Hematopoietic multipotent progenitor cell treated with erythropoietin and hydrocortisone succinate and interleukin-3 and kit ligand, for 17 days (in vitro differentiated cells): ENCODE results near the gene FER.
A peak's percentile ranks its signal among the peaks of the same experiment; 100 is the strongest.

Experiments
- DNase-seq: peaks from one replicate; pipeline ENCODE4 v3.0.0-alpha.2; 2015; ENCODE audit warnings: low spot score

Gene FER

GRCh38 chr5:109180668-109181067 is 433.0 kb downstream of the FER start:
- no peak for DNase-seq

- no peak for DNase-seq
These were observed 439.1 kb downstream of the FER start for GRCh38 chr5:109186759-109187158.

GRCh38 chr5:109191153-109191558 is 443.5 kb downstream of the FER start:
- peak; percentile 52 for DNase-seq

DNA sequence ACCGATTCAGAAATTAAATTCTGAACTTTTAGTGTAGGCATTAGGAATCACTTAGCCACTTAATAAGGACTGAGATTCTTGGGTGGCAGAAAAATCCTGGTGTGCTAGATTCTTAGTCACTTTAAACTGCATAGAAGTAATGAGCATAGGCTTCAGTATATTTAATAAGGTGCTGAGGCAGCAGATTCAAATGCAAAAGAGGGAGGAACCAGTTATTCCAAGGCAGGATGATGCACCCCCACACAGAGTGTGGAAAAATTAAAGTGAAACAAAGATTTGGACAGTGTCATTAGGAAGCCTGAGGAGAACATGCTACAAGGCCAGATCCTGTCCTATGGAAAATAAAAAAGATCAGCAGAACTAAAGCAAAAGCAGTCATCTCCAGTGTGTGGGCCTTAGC is 444.3 kb downstream of the FER start:
- DNase-seq = no peak

DNA sequence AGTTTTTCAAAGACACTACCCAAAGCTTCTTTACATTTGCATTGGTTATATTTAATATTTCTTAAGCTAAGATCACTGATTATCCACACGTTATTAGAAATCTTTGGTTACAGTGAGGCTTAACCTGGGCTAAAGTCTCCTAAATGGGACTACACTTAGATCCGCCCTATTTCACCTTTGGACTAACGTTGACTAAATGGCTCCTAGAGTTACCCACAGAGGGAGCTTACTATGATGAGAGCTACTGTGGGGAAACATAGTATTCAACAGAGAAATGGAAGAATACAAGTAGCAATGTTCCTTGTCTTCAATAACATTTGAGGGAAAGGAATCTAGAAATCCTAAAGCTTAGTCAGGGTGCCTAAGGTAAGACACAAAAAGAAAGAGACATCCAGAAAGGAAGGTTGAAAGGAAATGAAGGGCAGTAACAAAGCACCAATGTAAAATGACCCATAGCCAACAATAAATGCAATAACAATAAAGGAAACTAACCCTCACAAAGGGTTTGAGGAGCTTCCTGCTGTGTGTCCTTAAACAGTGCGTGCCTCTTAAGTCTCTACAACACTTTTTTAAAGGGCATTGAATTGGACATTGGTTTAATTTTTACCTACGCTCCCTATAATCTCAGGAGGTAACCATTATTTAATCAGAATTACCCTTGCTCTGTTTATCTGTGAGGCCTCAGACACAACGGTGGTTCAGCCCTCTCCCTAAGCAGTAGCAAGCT is 445.0 kb downstream of the FER start:
- no peak for DNase-seq

- no peak for DNase-seq
These were observed 448.0 kb downstream of the FER start for GRCh38 chr5:109195667-109196066.

- no peak for DNase-seq
These were observed 448.6 kb downstream of the FER start for GRCh38 chr5:109196087-109196822.

DNA sequence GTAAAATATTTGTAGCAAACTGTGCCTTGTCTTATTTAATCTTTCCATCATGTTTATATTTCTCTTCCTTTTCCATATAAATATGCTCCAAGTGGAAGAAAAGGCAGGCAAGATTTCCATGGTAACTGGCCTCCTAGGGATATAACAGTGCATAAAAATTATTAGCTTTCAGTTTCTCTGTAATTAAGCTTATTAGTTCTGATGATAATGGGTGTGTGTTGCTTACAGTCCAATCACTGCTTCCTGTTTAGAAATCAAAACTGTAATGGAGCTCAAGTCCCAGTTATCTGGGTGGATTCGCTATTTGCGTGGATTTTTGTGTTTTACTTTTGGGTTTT is 449.1 kb downstream of the FER start:
- no peak for DNase-seq

- DNase-seq = no peak
These were observed 451.6 kb downstream of the FER start for GRCh38 chr5:109199289-109199688.

- no peak for DNase-seq
These were observed 452.3 kb downstream of the FER start for GRCh38 chr5:109199799-109200620.

- DNase-seq = no peak
These were observed 467.3 kb downstream of the FER start for GRCh38 chr5:109215040-109215439.

- no peak for DNase-seq
These were observed 471.1 kb downstream of the FER start for GRCh38 chr5:109218818-109219217.

GRCh38 chr5:109223531-109223930 is 475.8 kb downstream of the FER start:
- no peak for DNase-seq

GRCh38 chr5:109224276-109224882 is 476.7 kb downstream of the FER start:
- no peak for DNase-seq

DNA sequence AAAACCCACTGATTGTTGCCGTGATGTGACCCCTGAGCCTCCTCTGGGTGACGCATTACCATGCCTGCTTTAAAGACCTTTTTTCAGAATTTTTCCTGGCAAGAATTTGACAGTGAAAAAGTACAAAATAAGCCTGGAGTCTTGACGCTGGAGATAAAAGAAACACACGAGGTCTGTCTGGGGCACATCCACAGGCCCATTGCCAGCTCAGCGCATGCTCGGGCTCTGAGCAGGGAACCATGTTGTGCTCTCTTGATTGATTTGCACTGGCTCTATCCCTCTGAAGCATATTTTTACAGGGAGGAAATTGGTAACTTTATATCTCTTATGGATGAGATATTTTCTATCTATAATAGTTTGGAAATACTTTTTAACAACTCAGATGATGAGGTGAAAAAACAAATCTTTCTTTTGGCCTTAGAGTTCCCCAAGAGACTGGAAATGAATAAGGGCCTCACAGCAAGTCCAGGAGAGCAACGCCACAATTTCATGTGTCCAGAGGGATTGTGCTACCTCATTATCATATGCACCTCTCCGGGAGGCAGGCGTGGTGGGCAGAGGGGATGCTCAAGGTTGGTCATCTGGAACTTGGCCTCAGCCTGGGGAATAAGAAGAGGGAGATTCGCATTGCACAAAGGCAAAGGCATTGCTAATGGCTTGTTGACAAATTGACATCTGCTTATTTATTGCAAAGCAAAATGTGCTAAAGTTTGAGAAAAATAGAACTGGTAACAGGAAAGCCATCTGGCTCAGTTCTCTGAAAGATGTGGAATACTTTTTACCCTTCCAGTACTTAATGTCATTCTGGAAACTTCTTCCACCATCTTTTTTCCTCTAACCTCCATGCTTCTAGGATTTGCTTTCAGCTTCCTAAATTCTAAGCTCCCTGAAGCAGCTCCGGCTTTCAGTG is 478.3 kb downstream of the FER start:
- no peak for DNase-seq

- DNase-seq = no peak
These were observed 482.7 kb downstream of the FER start for GRCh38 chr5:109230369-109230768.

DNA sequence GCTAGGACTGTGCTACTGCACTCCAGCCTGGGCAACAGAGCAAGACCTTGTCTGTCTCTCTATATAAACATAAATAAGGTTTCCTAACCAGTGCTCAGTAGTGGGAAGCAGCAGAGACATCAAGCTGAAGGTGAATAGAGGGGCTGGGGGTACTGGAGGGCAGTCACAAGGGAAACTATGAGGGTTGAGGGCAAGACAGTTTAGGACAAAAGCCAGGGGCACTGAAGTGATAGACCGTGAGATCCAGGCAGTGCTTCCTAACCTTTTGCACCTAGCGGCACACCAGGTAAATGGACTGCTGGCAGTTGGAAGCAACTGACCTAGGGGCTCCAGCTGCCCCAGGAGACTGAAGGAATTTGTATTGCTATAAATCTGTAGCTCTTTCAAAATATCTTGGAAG is 483.6 kb downstream of the FER start:
- DNase-seq = no peak

GRCh38 chr5:109234381-109234780 is 486.7 kb downstream of the FER start:
- DNase-seq = no peak

- no peak for DNase-seq
These were observed 491.8 kb downstream of the FER start for GRCh38 chr5:109239456-109239855.

- DNase-seq = no peak
These were observed 494.8 kb downstream of the FER start for GRCh38 chr5:109242518-109242917.

GRCh38 chr5:109246395-109246794 is 498.7 kb downstream of the FER start:
- DNase-seq = no peak
